Esophagus (tissue), 2 donors: ENCODE results near the gene WASL. TPM values are rescaled to one million over a fixed set of nuclear protein-coding genes. Genes with fewer than 3 reads are reported as not detected.

Source experiments
- H3K27ac ChIP-seq, 2 donors: one replicate each; pipeline ENCODE4 v1.5.1; 2013; ENCODE audit warnings: low read depth in 2 of 2, mild to moderate bottlenecking in 2 of 2, inconsistent platforms in 1 of 2, low read length in 1 of 2, moderate library complexity in 1 of 2
- H3K27me3 ChIP-seq, 2 donors: one replicate each; pipeline ENCODE4 v1.6.1; 2013; ENCODE audit warnings: low read length in 2 of 2, control low read depth in 1 of 2, mild to moderate bottlenecking in 1 of 2; ENCODE audit not compliant: insufficient read depth in 2 of 2, control insufficient read depth in 1 of 2
- H3K36me3 ChIP-seq, 2 donors: one replicate each; pipeline ENCODE4 v1.6.1; 2013; ENCODE audit warnings: low read length in 1 of 2; ENCODE audit not compliant: control insufficient read depth in 2 of 2, insufficient read depth in 2 of 2
- H3K4me1 ChIP-seq, 2 donors: one replicate each; pipeline ENCODE4 v1.6.1; 2013; ENCODE audit warnings: low read length in 1 of 2; ENCODE audit not compliant: control insufficient read depth in 2 of 2, insufficient read depth in 2 of 2
- H3K4me3 ChIP-seq, 2 donors: one replicate each; pipeline ENCODE4 v1.5.1; 2013; ENCODE audit warnings: low read length in 2 of 2, mild to moderate bottlenecking in 2 of 2, low read depth in 1 of 2, moderate library complexity in 1 of 2
- H3K9me3 ChIP-seq, 2 donors: one replicate each; pipeline ENCODE4 v1.6.1; 2013; ENCODE audit warnings: mild to moderate bottlenecking in 2 of 2, low read depth in 1 of 2, low read length in 1 of 2, moderate library complexity in 1 of 2; ENCODE audit not compliant: control insufficient read depth in 2 of 2, insufficient read depth in 1 of 2
- WGBS, 2 donors: extraction: QIAGEN DNeasy Blood & Tissue Kit; methylation state at CpG; one replicate each; pipeline ENCODE4 v1.1.7; 2013; 5-methylcytosine and 5-hydroxymethylcytosine counted together
- polyA plus RNA-seq, 2 donors: library from polyadenylated mRNA; stranded (reverse); fragments of 200-250 nt; gene quantifications; one replicate each; pipeline ENCODE4 v1.2.3, GENCODE V29; 2013
- donor health status: healthy with polysubstance abuse.
- donor health status: Bipolar disorder and iron deficiency.

The WASL gene
- polyA plus RNA-seq, 2 donors: 13.7 to 20.7 TPM

- Histone ChIP-seq H3K27ac (no peak overlapping the region), H3K4me3 (no peak overlapping the region), H3K9me3 (no peaks in the 10 kb centered on the region), H3K36me3 (no peaks in the 10 kb centered on the region), H3K27me3 (peaks cover 4 to 5% of the 10 kb centered on the region in 2 donors), H3K4me1 (no peaks in the 10 kb centered on the region)
- WGBS, 2 donors: 62 to 67% methylated on average over 8 of the region's 8 CpGs
Observed at GRCh38 chr7:123660514-123661354, 88.1 kb downstream of the WASL start.

GRCh38 chr7:123658023-123658422 lies 90.8 kb downstream of the WASL start:
- no peaks in the 10 kb centered on the region for H3K36me3 ChIP-seq
- H3K27ac ChIP-seq: no peak overlapping the region
- no peaks in the 10 kb centered on the region for H3K4me1 ChIP-seq
- WGBS, 2 donors: 74 to 90% methylated on average over 6 of the region's 6 CpGs
- peaks cover 4 to 5% of the 10 kb centered on the region in 2 donors for H3K27me3 ChIP-seq
- no peaks in the 10 kb centered on the region for H3K9me3 ChIP-seq
- no peak overlapping the region for H3K4me3 ChIP-seq

- H3K4me1 ChIP-seq: no peaks in the 10 kb centered on the region
- no peaks in the 10 kb centered on the region for H3K36me3 ChIP-seq
- no peak overlapping the region for H3K4me3 ChIP-seq
- no peaks in the 10 kb centered on the region for H3K9me3 ChIP-seq
- 73 to 74% methylated on average over 1 of the region's 1 CpG for WGBS, 2 donors
- H3K27me3 ChIP-seq: peaks cover 4 to 5% of the 10 kb centered on the region in 2 donors
- H3K27ac ChIP-seq: no peak overlapping the region
Observed at GRCh38 chr7:123657304-123657685, 91.5 kb downstream of the WASL start.

- no peaks in the 10 kb centered on the region for H3K36me3 ChIP-seq
- no peak overlapping the region for H3K4me3 ChIP-seq
- H3K27ac ChIP-seq: no peak overlapping the region
- H3K9me3 ChIP-seq: no peaks in the 10 kb centered on the region
- H3K4me1 ChIP-seq: no peaks in the 10 kb centered on the region
- WGBS, 2 donors: 91 to 93% methylated on average over 6 of the region's 6 CpGs
- H3K27me3 ChIP-seq: peaks cover 4 to 5% of the 10 kb centered on the region in 2 donors
Observed at GRCh38 chr7:123656544-123657303, 92.1 kb downstream of the WASL start.

- Histone ChIP-seq H3K4me3 (no peak within 1 kb of the TSS), H3K27me3 (peaks cover 2 to 5% of the 10 kb centered on the region in 2 donors), H3K27ac (no peak within 1 kb of the TSS), H3K4me1 (no peaks in the 10 kb centered on the region), H3K36me3 (no peaks in the 10 kb centered on the region), H3K9me3 (no peaks in the 10 kb centered on the region)
- WGBS, 2 donors: 83 to 94% methylated on average over 6 of the region's 6 CpGs
Observed at GRCh38 chr7:123655614-123656013, 93.2 kb downstream of the WASL start, which contains the start of gene LMOD2. TSS of gene LMOD2 (plus strand) at chr7:123655866. CDS start at chr7:123655964, 98 bp downstream.

GRCh38 chr7:123653162-123653561 lies 95.6 kb downstream of the WASL start:
- Histone ChIP-seq H3K4me3 (no peak overlapping the region), H3K9me3 (no peaks in the 10 kb centered on the region), H3K27me3 (peaks cover 2 to 3% of the 10 kb centered on the region in 2 donors), H3K4me1 (no peaks in the 10 kb centered on the region), H3K27ac (no peak overlapping the region), H3K36me3 (no peaks in the 10 kb centered on the region)
- 86 to 87% methylated on average over 6 of the region's 6 CpGs for WGBS, 2 donors

- Histone ChIP-seq H3K27ac (no peak overlapping the region), H3K4me3 (no peak overlapping the region), H3K27me3 (peaks cover 0 to 2% of the 10 kb centered on the region in 2 donors), H3K9me3 (no peaks in the 10 kb centered on the region), H3K4me1 (no peaks in the 10 kb centered on the region), H3K36me3 (no peaks in the 10 kb centered on the region)
- 91 to 97% methylated on average over 1 of the region's 1 CpG for WGBS, 2 donors
Observed at GRCh38 chr7:123652406-123652805, 96.4 kb downstream of the WASL start.

- Histone ChIP-seq H3K4me1 (no peaks in the 10 kb centered on the region), H3K4me3 (no peak overlapping the region), H3K36me3 (no peaks in the 10 kb centered on the region), H3K9me3 (no peaks in the 10 kb centered on the region), H3K27me3 (peaks cover 0 to 4% of the 10 kb centered on the region in 2 donors), H3K27ac (no peak overlapping the region)
- 52 to 71% methylated on average over 2 of the region's 2 CpGs for WGBS, 2 donors
Observed at GRCh38 chr7:123650595-123650994, 98.2 kb downstream of the WASL start.

GRCh38 chr7:123649964-123650363 lies 98.8 kb downstream of the WASL start:
- WGBS, 2 donors: 48 to 53% methylated on average over 2 of the region's 2 CpGs
- no peak overlapping the region for H3K27ac ChIP-seq
- H3K4me3 ChIP-seq: no peak overlapping the region
- H3K36me3 ChIP-seq: no peaks in the 10 kb centered on the region
- no peaks in the 10 kb centered on the region for H3K9me3 ChIP-seq
- H3K27me3 ChIP-seq: peaks cover 0 to 4% of the 10 kb centered on the region in 2 donors
- no peaks in the 10 kb centered on the region for H3K4me1 ChIP-seq
